COR-L47 (cell line): ENCODE results near the gene TCL1A.

Experiments used
- DNase-seq: peaks from one replicate; lab custom pipeline; 2025; lab: John Stamatoyannopoulos, UW

Gene TCL1A

GRCh38 chr14:95705518-95705917, 8.4 kb downstream of the TCL1A start:
- DNase-seq: no peak

- no peak for DNase-seq
Observed at GRCh38 chr14:95703805-95704204, 10.1 kb downstream of the TCL1A start.

- DNase-seq: no peak
Observed at GRCh38 chr14:95703341-95703740, 10.6 kb downstream of the TCL1A start.

GRCh38 chr14:95701846-95702221, 12.1 kb downstream of the TCL1A start:
- DNase-seq: no peak

- DNase-seq: no peak
Observed at GRCh38 chr14:95700221-95700976, 13.5 kb downstream of the TCL1A start.

GRCh38 chr14:95699412-95699811, 14.5 kb downstream of the TCL1A start:
- no peak for DNase-seq

- DNase-seq: no peak
Observed at GRCh38 chr14:95698287-95698686, 15.6 kb downstream of the TCL1A start.

GRCh38 chr14:95697764-95698163, 16.2 kb downstream of the TCL1A start:
- DNase-seq: no peak

- DNase-seq: no peak
Observed at GRCh38 chr14:95696741-95697140, 17.2 kb downstream of the TCL1A start.

GRCh38 chr14:95695913-95696312, 18.0 kb downstream of the TCL1A start:
- DNase-seq: no peak

GRCh38 chr14:95695051-95695450, 18.9 kb downstream of the TCL1A start:
- no peak for DNase-seq

GRCh38 chr14:95692109-95692508, 21.8 kb downstream of the TCL1A start:
- no peak for DNase-seq

- DNase-seq: no peak
Observed at GRCh38 chr14:95691591-95691990, 22.3 kb downstream of the TCL1A start.

- no peak for DNase-seq
Observed at GRCh38 chr14:95690815-95691214, 23.1 kb downstream of the TCL1A start.

GRCh38 chr14:95689441-95689840, 24.5 kb downstream of the TCL1A start:
- DNase-seq: no peak

- DNase-seq: peak; percentile 92
Observed at GRCh38 chr14:95686935-95687334, 27.0 kb downstream of the TCL1A start.

GRCh38 chr14:95685978-95686922, 27.7 kb downstream of the TCL1A start, which contains the start of gene TCL1B:
TCL1B (plus strand) TSS chr14:95686426; CDS start chr14:95686468, 42 bp downstream.
- no peak for DNase-seq

- peak; percentile 25 for DNase-seq
Observed at GRCh38 chr14:95683793-95684192, 30.1 kb downstream of the TCL1A start.

- peak; percentile 10 for DNase-seq
Observed at GRCh38 chr14:95681153-95681552, 32.8 kb downstream of the TCL1A start.

- peak; percentile 99 for DNase-seq
Observed at GRCh38 chr14:95679998-95680735, 33.8 kb downstream of the TCL1A start.

GRCh38 chr14:95679148-95679815, 34.6 kb downstream of the TCL1A start:
- DNase-seq: peak; percentile 55
